GM19351 (cell line): ENCODE measurements around the gene ENDOG.
"Not testable (repeated sequence)": the region's sequence is repeated elsewhere in the genome, so short reads cannot be mapped to it uniquely, and the experiment has no call there.

Source experiments
- ATAC-seq: cut with Tn5 transposase; IDR thresholded peaks from one replicate; pipeline ENCODE4 v1.9.1; 2021; ENCODE audit warnings: mild to moderate bottlenecking, moderate library complexity; ENCODE audit not compliant: unreplicated experiment

ENDOG gene

DNA sequence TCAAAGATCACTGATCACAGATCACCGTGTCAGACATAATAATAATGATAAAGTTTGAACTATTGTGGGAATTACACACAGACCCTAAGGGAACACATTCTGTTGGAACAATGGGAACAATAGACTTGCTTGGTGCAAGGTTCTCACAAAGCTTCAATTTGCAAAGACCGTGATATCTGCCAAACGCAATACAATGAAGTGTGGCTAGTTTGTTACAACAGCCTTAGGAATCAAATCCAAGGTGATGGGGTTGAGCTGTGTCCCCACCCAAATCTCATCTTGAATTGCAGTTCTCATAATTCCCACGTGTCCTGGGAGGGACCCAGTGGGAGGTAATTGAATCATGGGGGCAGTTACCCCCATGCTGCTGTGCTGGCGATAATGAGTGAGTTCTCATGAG is 42.6 kb downstream of the ENDOG start:
- ATAC-seq: no peak

GRCh38 chr9:128861501-128861900 is 43.2 kb downstream of the ENDOG start:
- ATAC-seq: no peak

DNA sequence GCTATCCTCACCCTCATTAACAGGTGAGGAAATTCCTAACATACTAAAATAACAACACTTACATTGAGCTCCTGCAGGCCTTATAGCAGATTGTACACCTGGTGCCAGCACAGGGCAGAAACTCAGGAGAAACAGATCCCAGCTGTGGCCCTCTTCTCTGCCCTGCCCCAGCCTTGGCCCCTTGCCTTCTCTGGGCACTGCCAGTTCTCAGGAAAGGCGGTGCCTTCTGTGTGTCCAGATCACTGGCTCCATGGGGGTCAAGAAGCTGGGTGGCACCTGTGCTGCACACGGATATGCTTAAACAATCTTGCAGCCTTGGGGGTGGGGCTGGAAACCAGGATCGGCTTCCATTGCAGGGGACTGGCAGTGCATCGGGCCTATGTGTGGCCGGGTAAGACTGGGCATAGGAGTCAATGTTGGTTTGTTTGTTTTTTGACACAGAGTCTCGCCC is 44.1 kb downstream of the ENDOG start:
- no peak for ATAC-seq

DNA sequence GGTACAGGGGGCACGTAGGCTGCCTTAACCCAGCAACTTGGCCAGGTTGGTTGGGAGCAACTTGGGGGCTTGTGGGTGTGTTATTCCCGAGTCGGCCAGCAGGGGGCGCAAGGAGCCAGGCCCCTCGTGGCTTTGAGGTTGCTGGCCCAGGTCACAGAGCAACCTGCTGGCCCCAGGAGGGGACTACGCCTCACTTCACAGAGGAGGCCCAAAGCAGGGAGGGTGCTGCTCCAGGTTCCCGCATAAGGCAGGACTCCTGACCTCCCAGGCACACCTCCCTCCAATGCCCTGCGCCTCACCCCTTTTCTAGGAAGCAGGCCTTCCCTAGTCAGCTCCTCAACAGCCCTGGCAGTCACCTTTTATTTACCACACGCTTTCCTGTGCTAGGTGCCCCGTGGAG is 45.3 kb downstream of the ENDOG start:
- ATAC-seq: peak; percentile 47

DNA sequence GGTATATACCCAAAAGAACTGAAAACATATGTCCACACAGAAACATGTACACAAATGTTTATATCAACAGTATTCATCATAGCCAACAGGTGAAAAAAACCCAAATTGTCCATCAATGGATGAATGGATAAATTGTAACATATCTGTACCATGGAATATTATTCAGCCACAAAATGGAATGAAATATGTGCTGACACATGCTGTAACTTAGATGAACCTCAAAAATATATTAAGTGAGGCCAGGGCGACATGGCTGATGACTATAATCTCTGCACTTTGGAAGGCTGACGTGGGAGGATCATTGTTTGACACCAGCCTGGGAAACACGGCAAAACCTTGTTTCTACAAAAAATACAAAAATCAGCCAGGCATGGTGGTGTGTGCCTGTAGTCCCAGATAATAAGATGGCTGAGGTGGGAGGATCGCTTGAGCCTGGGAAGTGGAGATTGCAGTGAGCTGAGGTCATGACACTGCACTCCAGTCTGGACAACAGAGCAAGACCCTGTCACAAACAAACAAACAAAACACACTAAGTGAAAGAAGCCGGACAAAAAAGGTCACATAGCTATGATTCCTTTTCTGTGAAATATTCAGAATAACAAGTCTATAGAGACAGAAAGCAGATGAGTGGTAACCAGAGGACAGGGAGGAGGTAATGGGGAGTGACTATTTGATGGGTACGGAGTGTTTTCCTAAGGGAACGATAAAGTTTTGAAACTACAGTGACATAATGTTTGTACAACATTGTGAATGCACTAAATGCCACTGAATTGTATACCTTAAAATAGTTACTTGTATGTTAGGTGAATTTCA is 52.0 kb downstream of the ENDOG start:
- no peak for ATAC-seq

DNA sequence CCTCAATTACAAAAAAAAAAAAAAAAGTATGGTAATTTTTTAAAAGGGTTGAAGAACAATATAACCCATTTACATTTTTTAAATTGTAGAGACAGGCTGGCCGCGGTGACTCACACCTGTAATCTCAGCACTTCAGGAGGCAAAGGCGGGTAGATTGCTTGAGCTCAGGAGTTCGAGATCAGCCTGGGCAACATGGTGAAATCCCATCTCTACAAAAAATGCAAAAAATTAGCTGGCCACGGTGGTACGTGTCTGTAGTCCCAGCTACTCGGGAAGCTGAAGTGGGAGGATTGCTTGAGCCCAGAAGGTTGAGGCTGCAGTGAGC is 52.6 kb downstream of the ENDOG start:
- ATAC-seq: not testable (repeated sequence)
